GM18517 (cell line): ENCODE measurements around the gene SPOCK1.
"Not testable (repeated sequence)": the region's sequence is repeated elsewhere in the genome, so short reads cannot be mapped to it uniquely, and the experiment has no call there.

Source experiments
- ATAC-seq: cut with Tn5 transposase; IDR thresholded peaks from one replicate; pipeline ENCODE4 v1.9.1; 2021; ENCODE audit warnings: mild to moderate bottlenecking, moderate library complexity; ENCODE audit not compliant: unreplicated experiment

The SPOCK1 gene

DNA sequence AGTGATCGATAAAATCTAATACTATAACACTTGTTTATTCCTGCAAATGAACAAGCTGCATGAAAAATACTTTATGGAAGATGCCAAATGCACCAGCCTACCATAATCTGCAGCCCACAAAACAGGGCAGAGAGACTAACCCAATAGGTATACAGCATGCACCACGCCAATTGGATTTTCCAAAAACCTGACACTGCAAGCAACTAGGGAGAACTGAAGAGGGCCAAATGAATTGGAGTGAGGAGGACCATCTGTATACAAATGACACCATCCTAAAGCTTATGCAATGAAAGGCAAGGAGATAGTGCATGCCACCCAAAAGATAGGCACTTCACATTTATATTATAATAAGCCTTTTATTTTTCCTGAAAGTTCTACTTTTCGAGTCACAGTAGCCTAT is 100.4 kb downstream of the SPOCK1 start:
- ATAC-seq, result no peak

DNA sequence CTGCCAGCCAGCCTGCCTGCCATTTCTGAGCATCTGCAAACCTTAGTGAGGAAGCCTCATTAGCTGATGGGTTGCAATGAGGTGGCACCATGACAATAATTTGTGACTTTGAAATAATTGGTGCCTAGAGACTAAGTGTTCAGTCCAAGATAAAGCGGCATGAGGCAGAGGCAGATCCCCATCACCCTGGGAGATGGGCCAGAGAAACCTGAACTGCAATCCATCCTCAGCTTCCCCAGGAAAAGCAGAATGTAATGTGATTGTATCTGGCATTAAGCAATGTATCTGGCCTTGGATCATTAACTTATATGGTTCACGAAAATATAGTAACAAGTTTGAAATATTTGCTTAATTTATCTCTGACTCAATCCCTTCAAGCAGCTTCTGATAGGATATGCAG is 101.0 kb downstream of the SPOCK1 start:
- ATAC-seq, result no peak

GRCh38 chr5:137395011-137395755 is 103.9 kb downstream of the SPOCK1 start:
- ATAC-seq, result no peak

- no peak for ATAC-seq
These were observed 104.7 kb downstream of the SPOCK1 start for GRCh38 chr5:137394380-137394779.

DNA sequence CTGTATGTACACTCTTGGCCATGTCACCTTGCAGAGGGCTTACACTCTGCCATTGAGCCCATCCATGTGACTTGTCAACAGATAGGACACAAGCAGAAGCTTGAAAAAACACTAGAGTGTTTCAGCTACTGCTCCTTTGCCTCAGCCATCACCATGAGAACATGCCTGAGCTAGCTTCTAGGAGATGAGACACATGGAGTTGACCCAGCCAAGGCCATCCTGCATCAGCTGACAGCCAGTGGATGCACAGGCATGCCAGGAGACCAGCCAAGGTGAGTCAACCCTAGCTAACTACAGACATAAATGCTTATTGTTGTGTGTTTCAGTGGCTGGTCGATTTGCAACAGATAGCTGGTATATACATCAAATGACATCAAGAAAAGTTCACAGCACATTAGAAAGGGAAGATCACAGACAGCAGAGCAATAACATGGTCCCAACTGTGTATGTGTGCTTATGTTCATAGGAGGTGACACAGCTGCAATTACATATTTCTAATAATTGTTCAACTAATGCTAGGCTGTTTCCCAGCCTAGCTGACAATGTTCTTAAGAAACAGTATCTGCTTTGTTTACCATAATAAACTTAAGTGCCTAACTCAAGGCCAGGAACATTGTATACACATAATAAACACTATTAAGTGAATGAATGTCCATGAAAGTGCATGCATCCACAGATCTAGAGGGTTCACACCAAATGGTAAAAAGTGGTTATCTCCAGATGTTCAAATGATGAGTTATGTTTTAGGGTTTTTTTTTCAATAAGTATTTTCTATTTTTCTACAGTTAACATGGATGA is 105.7 kb downstream of the SPOCK1 start:
- ATAC-seq, result no peak

DNA sequence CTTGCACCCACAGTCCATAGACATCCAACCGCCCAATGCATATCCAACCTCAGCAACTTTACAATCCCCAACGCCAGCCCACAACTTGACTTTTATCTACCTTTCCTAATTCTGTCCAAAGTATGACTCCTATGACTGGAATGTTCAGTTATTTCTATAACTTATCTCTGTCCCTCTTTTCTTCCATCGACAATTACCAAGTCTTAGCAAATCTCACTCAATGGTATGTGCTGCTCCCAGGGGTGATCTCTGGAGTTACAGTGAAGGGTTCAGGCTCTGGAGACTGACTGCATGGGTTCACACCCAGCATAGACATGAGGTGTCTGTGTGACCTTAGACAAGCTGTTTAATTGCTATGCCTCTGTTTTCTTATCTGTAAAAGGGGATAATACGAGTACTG is 106.9 kb downstream of the SPOCK1 start:
- no peak for ATAC-seq

GRCh38 chr5:137391044-137391443 is 108.1 kb downstream of the SPOCK1 start:
- not testable (repeated sequence) for ATAC-seq

- ATAC-seq, result no peak
These were observed 110.1 kb downstream of the SPOCK1 start for GRCh38 chr5:137389042-137389441.

- no peak for ATAC-seq
These were observed 114.1 kb downstream of the SPOCK1 start for GRCh38 chr5:137385064-137385463.

- ATAC-seq, result no peak
These were observed 115.2 kb downstream of the SPOCK1 start for GRCh38 chr5:137383909-137384308.

- no peak for ATAC-seq
These were observed 117.6 kb downstream of the SPOCK1 start for GRCh38 chr5:137381555-137381954.

DNA sequence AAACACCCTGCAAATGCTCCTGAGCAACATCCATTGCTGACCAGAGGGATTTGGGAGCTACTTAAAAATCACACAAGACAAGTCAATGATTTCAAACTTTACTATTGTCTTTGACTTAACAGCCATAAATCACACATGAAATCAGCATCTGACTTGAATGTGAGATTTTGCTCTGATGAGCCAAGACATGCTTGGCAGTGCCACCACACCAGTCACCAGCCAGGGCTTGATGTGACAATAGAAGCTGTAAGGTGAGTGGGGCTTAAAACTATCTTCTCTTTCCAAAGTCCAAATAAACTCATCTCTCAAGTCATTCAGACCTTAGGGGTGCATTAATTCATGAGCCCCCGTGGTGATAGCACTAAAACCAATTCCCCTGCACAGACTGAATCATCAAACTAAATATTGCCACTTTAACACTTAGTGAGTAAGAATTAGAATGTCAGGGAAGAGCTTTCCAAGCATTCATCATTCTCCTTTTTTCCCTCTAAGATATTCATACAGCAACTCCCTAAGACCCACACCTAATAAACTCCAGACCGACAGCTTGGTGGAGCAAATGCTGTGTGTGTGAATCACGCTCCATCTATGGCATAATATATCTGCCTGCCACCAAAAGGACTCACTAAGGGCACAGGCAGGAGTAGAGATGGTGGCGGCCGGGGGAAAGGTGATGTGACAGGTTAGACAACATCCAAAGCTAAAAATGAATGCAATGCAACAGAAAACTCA is 119.4 kb downstream of the SPOCK1 start:
- ATAC-seq, result no peak

DNA sequence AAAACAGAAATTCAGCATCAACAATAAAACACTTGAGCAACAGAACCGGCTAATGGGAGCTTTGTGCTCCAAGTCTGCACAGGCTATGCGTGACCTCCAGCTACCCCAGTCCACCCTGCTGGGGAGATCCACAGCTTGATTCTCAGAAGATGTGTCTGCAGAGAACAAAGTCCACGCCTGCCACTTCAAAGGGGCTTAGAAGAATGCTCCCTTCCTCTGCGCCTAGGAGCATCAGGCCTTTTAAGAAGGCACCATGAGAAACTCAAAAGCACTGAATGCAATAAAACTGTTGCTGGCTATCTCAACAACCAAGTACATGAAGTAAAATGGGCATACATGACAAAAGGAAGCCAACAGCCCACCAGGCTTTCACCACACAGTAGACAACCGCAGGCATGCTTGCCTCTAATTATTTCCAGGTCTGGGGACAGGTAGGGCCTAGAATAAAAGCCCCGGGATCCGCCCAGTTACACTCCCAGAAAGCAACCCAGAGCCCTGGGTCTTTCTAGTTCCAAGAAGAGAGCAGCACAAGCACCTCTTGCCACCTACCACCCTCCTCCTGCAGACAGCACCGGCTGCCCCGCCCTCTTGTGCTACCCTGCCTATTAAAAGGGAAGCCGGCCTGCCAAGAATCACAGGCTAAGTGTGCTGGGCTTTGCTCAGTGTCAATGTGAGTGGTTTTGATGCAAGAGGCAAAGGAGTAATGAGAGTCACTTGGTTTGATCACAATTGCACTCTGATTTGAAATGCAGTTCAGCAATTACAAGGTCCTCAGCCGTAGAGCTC is 123.2 kb downstream of the SPOCK1 start:
- no peak for ATAC-seq

DNA sequence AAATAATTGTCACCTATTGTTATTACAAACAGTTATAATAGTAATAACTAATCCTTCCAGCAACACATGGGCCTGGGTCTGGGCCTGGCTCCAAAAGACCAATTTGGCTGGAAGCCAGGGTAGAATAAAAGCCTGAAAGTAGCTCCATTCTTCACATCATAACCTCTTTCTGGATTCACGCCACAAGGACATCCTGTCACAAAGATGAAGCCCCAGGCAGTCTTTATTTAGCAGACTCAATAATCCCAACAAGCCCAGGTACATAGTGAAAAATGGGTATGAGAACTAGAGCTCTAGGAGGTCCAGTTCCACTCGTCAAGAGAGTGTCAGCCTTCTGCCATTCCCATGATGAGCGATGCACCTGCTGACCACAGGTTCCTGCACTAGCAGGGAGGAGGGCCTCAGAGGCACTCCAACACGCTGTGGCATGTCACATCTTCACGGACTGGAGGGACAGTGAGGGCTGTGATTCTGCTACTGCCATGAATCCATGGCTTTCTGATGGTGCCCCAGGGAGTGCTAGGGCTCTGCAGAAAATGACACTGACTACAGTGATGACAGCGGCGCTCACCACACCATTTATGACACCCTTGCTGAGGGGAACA is 124.9 kb downstream of the SPOCK1 start:
- no peak for ATAC-seq

DNA sequence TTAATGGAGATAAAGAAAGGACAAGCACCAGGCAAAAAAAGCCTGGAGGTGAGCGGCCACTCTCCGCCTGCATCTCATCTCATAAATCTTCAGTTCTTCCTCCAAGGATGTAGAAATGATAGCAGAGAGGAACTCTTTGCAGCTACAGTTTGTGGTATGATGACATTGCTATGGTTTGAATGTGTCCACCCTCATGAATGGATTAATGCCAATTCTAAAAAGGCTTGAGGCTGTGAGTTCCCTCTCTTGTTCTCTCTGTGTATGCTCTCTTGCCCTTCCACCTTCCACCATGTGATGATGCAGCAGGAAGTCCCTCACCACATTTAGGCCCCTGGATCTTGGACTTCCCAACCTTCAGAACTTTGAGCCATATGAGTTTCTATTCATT is 126.4 kb downstream of the SPOCK1 start:
- no peak for ATAC-seq

DNA sequence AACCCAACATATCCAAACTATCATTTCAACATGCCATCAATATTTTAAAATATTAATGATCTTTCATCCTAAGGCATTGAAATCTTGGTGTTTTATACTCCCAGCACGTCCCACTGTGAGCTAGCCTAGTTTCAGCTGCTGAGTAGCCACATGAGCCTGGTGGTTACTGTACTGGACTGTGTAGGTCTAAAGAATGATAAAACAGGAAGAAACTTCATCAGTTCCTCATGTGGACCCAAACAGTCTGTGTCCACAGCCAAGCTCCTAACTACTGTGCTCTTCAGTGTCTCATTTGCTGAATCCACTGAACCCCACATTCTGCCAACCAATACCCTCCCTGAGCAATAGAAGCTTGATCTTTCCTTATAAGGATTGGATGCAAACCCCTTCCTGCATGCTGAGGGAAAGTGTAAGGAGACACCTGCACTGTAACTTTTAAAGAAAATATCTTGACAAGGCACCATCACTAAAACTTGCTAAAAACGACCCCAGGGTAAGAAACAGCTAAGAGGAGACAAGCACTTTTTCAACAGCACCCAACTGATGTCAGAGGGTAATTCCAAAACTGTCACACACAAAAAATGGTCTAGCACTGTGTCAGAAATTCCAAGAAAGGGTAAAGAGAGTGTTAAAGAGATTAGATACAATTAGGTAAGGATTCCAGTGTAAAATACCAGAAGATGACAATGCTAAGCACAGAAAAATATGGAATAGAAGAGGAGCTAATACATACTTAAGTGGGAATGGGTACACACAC is 126.9 kb downstream of the SPOCK1 start:
- ATAC-seq, result no peak

DNA sequence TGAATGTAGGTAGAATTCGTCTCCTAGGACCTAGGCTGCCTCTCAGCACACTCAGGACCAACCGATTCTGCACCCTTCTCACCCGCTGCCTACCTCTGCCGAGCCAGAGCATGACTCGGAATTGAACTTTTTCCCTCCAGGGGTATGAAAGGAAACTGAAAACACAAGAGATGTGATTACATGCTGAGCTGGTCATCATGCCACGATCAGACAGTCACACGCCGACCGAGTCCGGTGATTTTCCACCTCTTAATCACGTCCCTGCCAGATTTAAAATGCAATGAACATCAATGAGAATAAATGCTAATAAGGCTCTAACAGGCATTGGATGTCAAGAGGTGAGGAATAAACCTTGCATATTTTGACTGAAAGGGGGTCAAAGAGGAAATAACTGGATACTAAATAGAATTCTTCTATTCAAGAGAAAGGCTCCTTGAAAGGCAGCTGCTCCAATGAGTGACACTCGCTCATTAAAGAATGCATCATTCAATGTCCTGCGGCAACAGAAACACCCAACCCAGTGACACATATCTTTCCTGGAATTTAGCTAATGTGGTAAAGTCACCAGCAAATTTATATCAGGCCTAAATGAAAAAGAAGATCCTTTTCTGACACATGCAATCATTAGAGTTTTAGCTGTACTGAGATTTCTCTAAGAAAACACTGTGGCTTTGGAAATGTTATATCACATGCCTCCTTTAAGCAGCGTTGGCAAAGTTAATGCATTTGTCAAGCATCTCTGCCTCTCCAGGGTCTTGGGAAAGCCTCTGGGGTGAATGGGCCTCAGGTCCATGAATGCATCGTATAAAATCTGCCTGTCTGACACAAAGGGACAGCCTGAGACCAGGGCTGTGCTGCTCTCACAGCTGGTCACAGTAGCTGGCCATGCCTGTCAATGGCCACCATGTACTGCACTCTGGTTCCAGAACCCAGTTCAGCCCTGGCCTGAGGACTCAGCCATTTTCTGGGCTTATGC is 128.7 kb downstream of the SPOCK1 start:
- no peak for ATAC-seq

DNA sequence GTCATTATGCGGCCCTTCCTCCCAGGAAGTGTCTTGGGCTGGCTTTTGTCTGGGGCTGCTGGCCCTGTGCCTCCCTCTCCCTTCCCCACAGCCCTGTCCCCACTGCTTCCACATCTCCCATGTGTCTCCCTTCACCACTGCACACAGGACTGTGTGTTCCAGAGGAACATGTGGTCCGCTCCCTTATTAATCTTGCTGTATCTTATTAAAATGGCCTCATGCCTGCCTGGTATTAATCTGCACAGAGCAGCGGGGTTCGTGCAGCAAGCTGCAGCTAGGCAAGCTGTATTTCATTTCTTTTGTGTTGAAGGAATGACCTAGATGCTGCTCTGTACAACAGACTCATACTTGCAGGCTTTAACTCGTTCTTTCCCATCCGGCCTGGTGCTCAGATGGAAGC is 130.5 kb downstream of the SPOCK1 start:
- ATAC-seq, result no peak

DNA sequence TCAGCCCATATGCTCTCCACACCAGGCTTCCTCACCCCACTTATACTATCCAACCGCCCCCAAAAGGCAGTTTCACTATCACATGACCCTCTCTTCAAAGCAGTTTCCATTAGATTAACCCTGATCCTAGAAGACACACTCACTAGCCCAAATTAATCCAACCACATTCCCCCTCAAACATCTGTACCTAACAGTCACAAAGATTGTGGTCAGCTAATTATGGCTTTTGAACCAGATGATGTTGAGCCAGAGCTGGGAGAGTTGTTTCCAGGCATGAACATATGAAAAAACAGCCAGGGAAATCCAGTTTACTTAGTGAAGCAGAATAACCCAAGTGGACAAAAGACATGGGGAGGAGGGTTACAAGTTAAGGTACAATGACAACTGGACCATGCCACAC is 131.2 kb downstream of the SPOCK1 start:
- ATAC-seq, result no peak
